HepG2 (cell line): ENCODE measurements around the gene SIVA1. TPM values are rescaled to one million over a fixed set of nuclear protein-coding genes. Genes with fewer than 3 reads are reported as not detected.

Experiments
- ADNP ChIP-seq: sonication (generic); formaldehyde crosslinking; IDR thresholded peaks from 2 replicates; pipeline ENCODE4 v1.4.0; 2020; ENCODE audit warnings: missing genetic modification reagents
- CENPT ChIP-seq: sonication (generic); formaldehyde crosslinking; IDR thresholded peaks from 2 replicates; pipeline ENCODE4 v1.8.0; 2022; ENCODE audit warnings: low read depth, mild to moderate bottlenecking, moderate library complexity, missing genetic modification reagents
- ETV6 ChIP-seq: sonication (generic); formaldehyde crosslinking; conservative IDR thresholded peaks from 2 replicates; pipeline ENCODE4 v1.4.0; 2020; ENCODE audit warnings: missing genetic modification reagents
- GABPA ChIP-seq, 2 experiments: IDR thresholded peaks; 2 replicates each; pipeline ENCODE4 v1.6.1; 2011 to 2016; ENCODE audit warnings: low read depth in 2 of 2, low read length in 1 of 2, missing biosample characterization in 1 of 2, missing genetic modification characterization in 1 of 2
- HOXA9 ChIP-seq: sonication (generic); formaldehyde crosslinking; IDR thresholded peaks from 2 replicates; pipeline ENCODE4 v1.8.1; 2022; ENCODE audit warnings: missing genetic modification reagents, mild to moderate bottlenecking, moderate library complexity, borderline replicate concordance
- NFE2 ChIP-seq: sonication (generic); formaldehyde crosslinking; IDR thresholded peaks from 2 replicates; pipeline ENCODE4 v1.4.0; 2020; ENCODE audit warnings: missing genetic modification reagents
- NRL ChIP-seq: sonication (generic); formaldehyde crosslinking; IDR thresholded peaks from 2 replicates; pipeline ENCODE4 v1.5.0; 2020; ENCODE audit warnings: missing genetic modification reagents, mild to moderate bottlenecking, moderate library complexity, borderline replicate concordance
- PHF20 ChIP-seq: sonication (generic); formaldehyde crosslinking; IDR thresholded peaks from 2 replicates; pipeline ENCODE4 v1.5.0; 2020; ENCODE audit warnings: mild to moderate bottlenecking, missing genetic modification reagents
- POLR2G ChIP-seq: fragments of 200-400 bp; formaldehyde crosslinking; IDR thresholded peaks from 2 replicates; pipeline ENCODE4 v1.6.1; 2018; ENCODE audit warnings: mild to moderate bottlenecking, low read depth, low read length, moderate library complexity
- RFX3 ChIP-seq: IDR thresholded peaks from 2 replicates; pipeline ENCODE4 v1.6.1; 2016; ENCODE audit warnings: missing biosample characterization, missing genetic modification reagents
- SALL1 ChIP-seq: sonication (generic); formaldehyde crosslinking; IDR thresholded peaks from 2 replicates; pipeline ENCODE4 v1.8.0; 2022; ENCODE audit warnings: mild to moderate bottlenecking, missing genetic modification reagents
- SNAPC4 ChIP-seq: sonication (generic); formaldehyde crosslinking; IDR thresholded peaks from 2 replicates; pipeline ENCODE4 v1.4.0; 2020; ENCODE audit warnings: mild to moderate bottlenecking, missing genetic modification reagents
- SP4 ChIP-seq: sonication (generic); formaldehyde crosslinking; IDR thresholded peaks from 2 replicates; pipeline ENCODE4 v1.8.1; 2023; ENCODE audit warnings: mild to moderate bottlenecking, missing genetic modification reagents
- SUZ12 ChIP-seq: fragments of 150-350 bp; IDR thresholded peaks from 2 replicates; pipeline ENCODE4 v1.6.1; 2014; ENCODE audit warnings: low read depth, low read length
- ZBTB20 ChIP-seq: sonication (generic); formaldehyde crosslinking; IDR thresholded peaks from 2 replicates; pipeline ENCODE4 v1.8.1; 2023; ENCODE audit warnings: missing genetic modification reagents, low read depth, mild to moderate bottlenecking, borderline replicate concordance
- ZNF205 ChIP-seq: IDR thresholded peaks from 2 replicates; pipeline ENCODE4 v1.6.1; 2018; ENCODE audit warnings: missing biosample characterization, missing genetic modification reagents
- ZNF547 ChIP-seq: sonication (generic); formaldehyde crosslinking; IDR thresholded peaks from 2 replicates; pipeline ENCODE4 v1.5.1; 2020; ENCODE audit warnings: mild to moderate bottlenecking, missing genetic modification reagents
- ZNF709 ChIP-seq: sonication (generic); formaldehyde crosslinking; IDR thresholded peaks from 2 replicates; pipeline ENCODE4 v1.5.0; 2020; ENCODE audit warnings: mild to moderate bottlenecking, missing genetic modification reagents
- ZNF839 ChIP-seq: sonication (generic); formaldehyde crosslinking; IDR thresholded peaks from 2 replicates; pipeline ENCODE4 v1.4.0; 2020; ENCODE audit warnings: missing genetic modification reagents, mild to moderate bottlenecking, borderline replicate concordance
- polyA plus RNA-seq, 8 experiments: library from polyadenylated mRNA; depleted of rRNA in 3 of 8; stranded (reverse) in 7 of 8; unstranded in 1 of 8; fragments of >200 nt; fragmentation: Illumina TruSeq in 4 of 8; extraction: Trizol in 4 of 8; gene quantifications; 2 replicates each; pipeline versions ENCODE4 v1.2.1 to v1.2.3, GENCODE V29; 2011 to 2016; ENCODE audit warnings: low read depth in 4 of 8, missing spikeins in 1 of 8, mixed read lengths in 1 of 8; ENCODE audit not compliant: insufficient read depth in 1 of 8
- total RNA-seq, 5 experiments: library from RNA; depleted of rRNA; stranded (reverse); fragments of >200 nt; fragmentation: Illumina TruSeq; extraction: Trizol; gene quantifications; 2 replicates each; pipeline ENCODE4 v1.2.3, GENCODE V29; 2016; ENCODE audit warnings: low read depth in 1 of 5
- TF ChIP-seq, protein P1 (sequence below): sonication (generic); formaldehyde crosslinking; IDR thresholded peaks from 2 replicates; pipeline ENCODE4 v1.4.0; 2020; ENCODE audit warnings: mild to moderate bottlenecking, missing genetic modification reagents
- TF ChIP-seq, protein P2 (sequence below): sonication (generic); formaldehyde crosslinking; IDR thresholded peaks from 2 replicates; pipeline ENCODE4 v1.4.0; 2020; ENCODE audit warnings: missing genetic modification reagents

The SIVA1 gene
- total and polyA plus RNA-seq, 2 of the 13 experiments (the other 11 are each of a cell fraction or from before 2014, with no cell fraction given) = 123 to 186 TPM

DNA sequence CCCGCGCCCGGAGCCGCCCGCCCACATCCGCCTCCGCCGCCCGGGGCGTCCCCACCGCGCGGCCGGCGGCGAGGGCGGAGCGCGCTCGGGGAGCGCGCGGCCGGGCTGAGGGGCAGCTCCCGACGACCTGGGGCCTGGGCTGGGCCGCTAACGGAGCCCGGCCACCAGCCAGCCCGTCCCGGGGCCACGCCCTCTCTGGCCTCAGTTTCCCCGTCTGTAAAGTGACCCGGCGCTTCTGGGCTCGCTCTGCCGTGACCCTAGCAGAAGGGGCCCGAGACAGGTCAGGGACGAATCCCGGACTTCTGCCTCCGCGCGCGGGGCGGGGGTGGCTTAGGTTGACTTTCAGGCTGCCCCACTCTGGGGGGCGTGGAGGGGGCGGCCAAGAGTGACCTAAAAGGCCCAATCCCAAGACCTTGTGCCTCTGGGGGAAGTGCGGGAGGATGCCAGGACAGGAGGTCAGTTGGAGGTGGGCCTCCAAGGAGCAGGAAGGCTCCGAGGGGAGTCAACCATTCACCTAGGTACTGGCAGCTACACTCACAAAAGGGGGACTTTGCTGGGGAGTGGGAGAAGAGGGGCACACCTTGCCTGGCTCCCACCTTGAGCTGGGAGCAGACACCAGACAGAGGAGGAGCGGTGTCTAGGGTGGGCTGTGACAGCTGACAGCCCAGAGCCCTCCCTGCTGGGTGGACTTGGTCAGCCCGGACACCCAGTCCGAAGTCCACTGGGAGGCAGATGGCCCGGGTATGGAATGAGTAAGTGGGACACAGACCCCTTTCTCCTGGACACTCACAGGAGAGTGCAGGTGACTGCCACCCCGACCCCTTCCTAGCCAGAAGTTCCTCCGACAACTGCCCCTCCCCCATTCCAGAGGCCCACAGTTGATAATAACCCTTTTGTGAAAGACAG, 43.1 kb downstream of the SIVA1 start (continued):
- TF ChIP-seq, protein P1, sequence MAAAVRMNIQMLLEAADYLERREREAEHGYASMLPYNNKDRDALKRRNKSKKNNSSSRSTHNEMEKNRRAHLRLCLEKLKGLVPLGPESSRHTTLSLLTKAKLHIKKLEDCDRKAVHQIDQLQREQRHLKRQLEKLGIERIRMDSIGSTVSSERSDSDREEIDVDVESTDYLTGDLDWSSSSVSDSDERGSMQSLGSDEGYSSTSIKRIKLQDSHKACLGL (CRISPR knock-in tag) = peak; percentile 53; the same call in 1 of the 2 replicates
- TF ChIP-seq NRL (CRISPR knock-in tag) (0 out of 2 replicates have a peak, but pooled peaks have one; percentile 54), ZBTB20 (CRISPR knock-in tag) (no peak; the same call in 1 of the 2 replicates), HOXA9 (CRISPR knock-in tag) (no peak), SALL1 (CRISPR knock-in tag) (peak; percentile 3; the same call in 1 of the 2 replicates), PHF20 (CRISPR knock-in tag) (no peak), ADNP (CRISPR knock-in tag) (no peak), GABPA (IDR thresholded peaks at IDR 0.05; ENCODE audit: low read depth, low read length) (no peak), GABPA (CRISPR knock-in tag; IDR thresholded peaks at IDR 0.05; ENCODE audit: low read depth) (no peak), ZNF839 (CRISPR knock-in tag) (no peak), ZNF709 (no peak), CENPT (CRISPR knock-in tag) (0 out of 2 replicates have a peak, but pooled peaks have one; percentile 59), SUZ12 (no peak), ZNF205 (no peak), SP4 (peak; percentile 41; the same call in 1 of the 2 replicates), NFE2 (CRISPR knock-in tag) (no peak), RFX3 (no peak), ETV6 (CRISPR knock-in tag) (no peak), POLR2G (peak; percentile 53; the same call in 1 of the 2 replicates), SNAPC4 (CRISPR knock-in tag) (no peak), ZNF547 (CRISPR knock-in tag) (no peak)
- TF ChIP-seq, protein P2, sequence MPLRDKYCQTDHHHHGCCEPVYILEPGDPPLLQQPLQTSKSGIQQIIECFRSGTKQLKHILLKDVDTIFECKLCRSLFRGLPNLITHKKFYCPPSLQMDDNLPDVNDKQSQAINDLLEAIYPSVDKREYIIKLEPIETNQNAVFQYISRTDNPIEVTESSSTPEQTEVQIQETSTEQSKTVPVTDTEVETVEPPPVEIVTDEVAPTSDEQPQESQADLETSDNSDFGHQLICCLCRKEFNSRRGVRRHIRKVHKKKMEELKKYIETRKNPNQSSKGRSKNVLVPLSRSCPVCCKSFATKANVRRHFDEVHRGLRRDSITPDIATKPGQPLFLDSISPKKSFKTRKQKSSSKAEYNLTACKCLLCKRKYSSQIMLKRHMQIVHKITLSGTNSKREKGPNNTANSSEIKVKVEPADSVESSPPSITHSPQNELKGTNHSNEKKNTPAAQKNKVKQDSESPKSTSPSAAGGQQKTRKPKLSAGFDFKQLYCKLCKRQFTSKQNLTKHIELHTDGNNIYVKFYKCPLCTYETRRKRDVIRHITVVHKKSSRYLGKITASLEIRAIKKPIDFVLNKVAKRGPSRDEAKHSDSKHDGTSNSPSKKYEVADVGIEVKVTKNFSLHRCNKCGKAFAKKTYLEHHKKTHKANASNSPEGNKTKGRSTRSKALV = no peak
